HUES6 (cell line): ENCODE results near the gene PCBP3.

Experiments used
- H3K27ac ChIP-seq: 2 replicates; pipeline ENCODE4 v1.7.0; 2013; ENCODE audit warnings: low read depth, mild to moderate bottlenecking, low read length, inconsistent platforms
- H3K27me3 ChIP-seq: 2 replicates; pipeline ENCODE4 v1.6.1; 2013; ENCODE audit warnings: low read length; ENCODE audit not compliant: control insufficient read depth, insufficient read depth
- H3K36me3 ChIP-seq: 2 replicates; pipeline ENCODE4 v1.6.1; 2013; ENCODE audit warnings: low read length; ENCODE audit not compliant: control insufficient read depth, insufficient read depth
- H3K4me1 ChIP-seq: 2 replicates; pipeline ENCODE4 v1.6.1; 2013; ENCODE audit warnings: low read length; ENCODE audit not compliant: control insufficient read depth, insufficient read depth
- H3K4me3 ChIP-seq: 2 replicates; pipeline ENCODE4 v1.5.1; 2013; ENCODE audit warnings: low read depth, low read length
- H3K9ac ChIP-seq: one replicate; pipeline ENCODE4 v1.6.1; 2013; ENCODE audit warnings: mild to moderate bottlenecking, low read length
- H3K9me3 ChIP-seq: 2 replicates; pipeline ENCODE4 v1.6.1; 2013; ENCODE audit warnings: low read depth, low read length; ENCODE audit not compliant: control insufficient read depth, insufficient read depth

The PCBP3 gene

GRCh38 chr21:45930792-45931191 lies 287.3 kb downstream of the PCBP3 start:
- Histone ChIP-seq H3K4me1 (no peaks in the 10 kb centered on the region; the same call in 1 of the 2 replicates), H3K9ac (no peak overlapping the region), H3K9me3 (peaks cover 21% of the 10 kb centered on the region; the same call in 1 of the 2 replicates), H3K4me3 (no peak overlapping the region), H3K27ac (no peak overlapping the region), H3K36me3 (no peaks in the 10 kb centered on the region), H3K27me3 (no peaks in the 10 kb centered on the region)

GRCh38 chr21:45931397-45931969 lies 288.0 kb downstream of the PCBP3 start:
- Histone ChIP-seq H3K9me3 (peaks cover 25% of the 10 kb centered on the region; the same call in 1 of the 2 replicates), H3K27ac (no peak overlapping the region), H3K4me1 (no peaks in the 10 kb centered on the region; the same call in 1 of the 2 replicates), H3K4me3 (no peak overlapping the region), H3K36me3 (no peaks in the 10 kb centered on the region), H3K27me3 (no peaks in the 10 kb centered on the region), H3K9ac (no peak overlapping the region)

GRCh38 chr21:45932922-45933502 lies 289.5 kb downstream of the PCBP3 start:
- no peaks in the 10 kb centered on the region for H3K36me3 ChIP-seq
- no peak overlapping the region for H3K4me3 ChIP-seq
- no peaks in the 10 kb centered on the region; the same call in 1 of the 2 replicates for H3K4me1 ChIP-seq
- H3K9ac ChIP-seq = no peak overlapping the region
- H3K27me3 ChIP-seq = no peaks in the 10 kb centered on the region
- H3K27ac ChIP-seq = no peak overlapping the region
- H3K9me3 ChIP-seq = peaks cover 32% of the 10 kb centered on the region; the same call in 1 of the 2 replicates

- Histone ChIP-seq H3K9me3 (peaks cover 32% of the 10 kb centered on the region; the same call in 1 of the 2 replicates), H3K4me3 (no peak overlapping the region), H3K27ac (no peak overlapping the region), H3K4me1 (no peaks in the 10 kb centered on the region; the same call in 1 of the 2 replicates), H3K36me3 (no peaks in the 10 kb centered on the region), H3K27me3 (no peaks in the 10 kb centered on the region), H3K9ac (no peak overlapping the region)
Measured at GRCh38 chr21:45934085-45934484, 290.6 kb downstream of the PCBP3 start.

GRCh38 chr21:45934554-45934953 lies 291.0 kb downstream of the PCBP3 start:
- no peak overlapping the region for H3K4me3 ChIP-seq

GRCh38 chr21:45935628-45936027 lies 292.1 kb downstream of the PCBP3 start:
- Histone ChIP-seq H3K27ac (no peak overlapping the region), H3K4me3 (no peak overlapping the region), H3K36me3 (no peaks in the 10 kb centered on the region), H3K4me1 (no peaks in the 10 kb centered on the region; the same call in 1 of the 2 replicates), H3K27me3 (no peaks in the 10 kb centered on the region), H3K9ac (no peak overlapping the region), H3K9me3 (peaks cover 32% of the 10 kb centered on the region; the same call in 1 of the 2 replicates)

More at GRCh38 chr21:45934554-45934953, 291.0 kb downstream of the PCBP3 start:
- Histone ChIP-seq H3K36me3 (no peaks in the 10 kb centered on the region), H3K27ac (no peak overlapping the region), H3K9me3 (peaks cover 32% of the 10 kb centered on the region; the same call in 1 of the 2 replicates), H3K9ac (no peak overlapping the region), H3K4me1 (no peaks in the 10 kb centered on the region; the same call in 1 of the 2 replicates), H3K27me3 (no peaks in the 10 kb centered on the region)

GRCh38 chr21:45937721-45938452 lies 294.4 kb downstream of the PCBP3 start:
- no peaks in the 10 kb centered on the region; the same call in 1 of the 2 replicates for H3K4me1 ChIP-seq
- H3K4me3 ChIP-seq = no peak overlapping the region
- no peaks in the 10 kb centered on the region for H3K36me3 ChIP-seq
- H3K27ac ChIP-seq = no peak overlapping the region
- no peak overlapping the region for H3K9ac ChIP-seq
- peaks cover 26% of the 10 kb centered on the region; the same call in 1 of the 2 replicates for H3K9me3 ChIP-seq
- H3K27me3 ChIP-seq = no peaks in the 10 kb centered on the region

GRCh38 chr21:45938453-45938755 lies 294.9 kb downstream of the PCBP3 start:
- no peaks in the 10 kb centered on the region; the same call in 1 of the 2 replicates for H3K4me1 ChIP-seq

GRCh38 chr21:45938811-45939520 lies 295.4 kb downstream of the PCBP3 start:
- no peaks in the 10 kb centered on the region for H3K36me3 ChIP-seq
- no peak overlapping the region for H3K27ac ChIP-seq
- H3K4me1 ChIP-seq = no peaks in the 10 kb centered on the region; the same call in 1 of the 2 replicates
- no peak overlapping the region for H3K9ac ChIP-seq
- no peak overlapping the region for H3K4me3 ChIP-seq
- peaks cover 26% of the 10 kb centered on the region; the same call in 1 of the 2 replicates for H3K9me3 ChIP-seq
- no peaks in the 10 kb centered on the region for H3K27me3 ChIP-seq

More at GRCh38 chr21:45938453-45938755, 294.9 kb downstream of the PCBP3 start:
- Histone ChIP-seq H3K27ac (no peak overlapping the region), H3K4me3 (no peak overlapping the region), H3K36me3 (no peaks in the 10 kb centered on the region), H3K9me3 (peaks cover 26% of the 10 kb centered on the region; the same call in 1 of the 2 replicates), H3K27me3 (no peaks in the 10 kb centered on the region), H3K9ac (no peak overlapping the region)

- Histone ChIP-seq H3K36me3 (no peaks in the 10 kb centered on the region), H3K4me3 (no peak overlapping the region), H3K9ac (no peak overlapping the region), H3K27ac (no peak overlapping the region), H3K9me3 (peaks cover 26% of the 10 kb centered on the region; the same call in 1 of the 2 replicates), H3K4me1 (no peaks in the 10 kb centered on the region), H3K27me3 (no peaks in the 10 kb centered on the region)
Measured at GRCh38 chr21:45939521-45940045, 296.1 kb downstream of the PCBP3 start.
